HEK293 (cell line): ENCODE data around the gene SNX21.
A peak's percentile ranks its signal among the peaks of the same experiment; 100 is the strongest.

Experiments used
- CTCF ChIA-PET: fragments of 350-600 bp; formaldehyde crosslinking; extraction: SDS; loops from one replicate; lab custom pipeline; 2021; ENCODE audit warnings: antibody characterized with exemption; lab: Yijun Ruan, JAX
- POLR2A ChIA-PET: fragments of 300-600 bp; formaldehyde crosslinking; extraction: SDS; loops from one replicate; lab custom pipeline; 2020; ENCODE audit warnings: antibody characterized with exemption, inconsistent platforms; lab: Yijun Ruan, JAX
- H3K27ac ChIP-seq: fragments of 200-500 bp; sonication (Bioruptor generic); 2 replicates; pipeline ENCODE4 v1.5.1; 2014; ENCODE audit warnings: low read depth, low read length, control low read depth, inconsistent platforms; ENCODE audit errors: extremely low read depth
- H3K36me3 ChIP-seq, 2 experiments: fragments of 200-500 bp in 1 of 2; sonication (Bioruptor generic) in 1 of 2; 1 replicate in 1 of 2; 2 replicates in 1 of 2; pipeline ENCODE4 v1.5.1; 2014 to 2017; ENCODE audit warnings: inconsistent platforms in 2 of 2, low read length in 2 of 2; ENCODE audit not compliant: control insufficient read depth in 2 of 2, insufficient read depth in 1 of 2
- H3K4me1 ChIP-seq: fragments of 200-500 bp; sonication (Bioruptor generic); 2 replicates; pipeline ENCODE4 v1.5.1; 2014; ENCODE audit warnings: mild to moderate bottlenecking, low read length, inconsistent platforms; ENCODE audit not compliant: control insufficient read depth, insufficient read depth
- H3K4me3 ChIP-seq: 2 replicates; pipeline ENCODE4 v1.5.1; 2011; ENCODE audit warnings: low read depth, mild to moderate bottlenecking, control low read depth, low read length, moderate library complexity
- H3K9me3 ChIP-seq: fragments of 200-500 bp; sonication (Bioruptor generic); 2 replicates; pipeline ENCODE4 v1.5.1; 2014; ENCODE audit warnings: low read depth, low read length, inconsistent platforms; ENCODE audit not compliant: control insufficient read depth, insufficient read depth
- GLIS2 ChIP-seq: fragments of 450-650 bp; formaldehyde crosslinking; IDR thresholded peaks from 2 replicates; pipeline ENCODE4 v1.5.1; 2016; ENCODE audit warnings: missing biosample characterization, missing genetic modification characterization
- IKZF3 ChIP-seq: fragments of 450-650 bp; IDR thresholded peaks from 2 replicates; pipeline ENCODE4 v1.5.0; 2018; ENCODE audit warnings: missing biosample characterization, mild to moderate bottlenecking, missing genetic modification characterization, moderate library complexity
- KLF7 ChIP-seq: fragments of 450-650 bp; formaldehyde crosslinking; IDR thresholded peaks from 2 replicates; pipeline ENCODE4 v1.5.1; 2016; ENCODE audit warnings: missing biosample characterization, missing genetic modification characterization, borderline replicate concordance
- ZNF140 ChIP-seq: fragments of 450-650 bp; formaldehyde crosslinking; IDR thresholded peaks from 2 replicates; pipeline ENCODE4 v1.5.1; 2016; ENCODE audit warnings: missing biosample characterization, missing genetic modification characterization
- ZNF16 ChIP-seq: fragments of 450-650 bp; formaldehyde crosslinking; IDR thresholded peaks from 2 replicates; pipeline ENCODE4 v1.5.1; 2016; ENCODE audit warnings: low read depth, missing biosample characterization, missing genetic modification characterization
- ZNF2 ChIP-seq: fragments of 450-650 bp; formaldehyde crosslinking; IDR thresholded peaks from 2 replicates; pipeline ENCODE4 v1.5.1; 2016; ENCODE audit warnings: missing biosample characterization, missing genetic modification characterization
- ZNF558 ChIP-seq: fragments of 450-650 bp; formaldehyde crosslinking; IDR thresholded peaks from 2 replicates; pipeline ENCODE4 v1.5.1; 2016; ENCODE audit warnings: missing biosample characterization, missing genetic modification characterization
- ZNF610 ChIP-seq: fragments of 450-650 bp; formaldehyde crosslinking; IDR thresholded peaks from 2 replicates; pipeline ENCODE4 v1.5.1; 2016; ENCODE audit warnings: missing biosample characterization, missing genetic modification characterization, borderline replicate concordance
- ZNF623 ChIP-seq: fragments of 450-650 bp; formaldehyde crosslinking; IDR thresholded peaks from 2 replicates; pipeline ENCODE4 v1.5.1; 2016; ENCODE audit warnings: missing biosample characterization, missing genetic modification characterization
- ZNF629 ChIP-seq: fragments of 450-650 bp; formaldehyde crosslinking; IDR thresholded peaks from 2 replicates; pipeline ENCODE4 v1.5.1; 2017; ENCODE audit warnings: missing biosample characterization, missing genetic modification characterization
- ZNF707 ChIP-seq: fragments of 450-650 bp; formaldehyde crosslinking; IDR thresholded peaks from 2 replicates; pipeline ENCODE4 v1.5.1; 2016; ENCODE audit warnings: missing biosample characterization, missing genetic modification characterization
- ZNF747 ChIP-seq: fragments of 450-650 bp; formaldehyde crosslinking; IDR thresholded peaks from 2 replicates; pipeline ENCODE4 v1.5.1; 2016; ENCODE audit warnings: missing biosample characterization, missing genetic modification characterization
- ZNF768 ChIP-seq: fragments of 450-650 bp; formaldehyde crosslinking; IDR thresholded peaks from 2 replicates; pipeline ENCODE4 v1.5.1; 2018; ENCODE audit warnings: missing biosample characterization, mild to moderate bottlenecking, missing genetic modification characterization
- ZNF785 ChIP-seq: fragments of 450-650 bp; formaldehyde crosslinking; IDR thresholded peaks from 2 replicates; pipeline ENCODE4 v1.5.1; 2016; ENCODE audit warnings: missing biosample characterization, missing genetic modification characterization
- ZNF837 ChIP-seq: fragments of 450-650 bp; formaldehyde crosslinking; IDR thresholded peaks from 2 replicates; pipeline ENCODE4 v1.5.1; 2016; ENCODE audit warnings: missing biosample characterization, missing genetic modification characterization
- TF ChIP-seq, protein P1 (sequence below): fragments of 450-650 bp; formaldehyde crosslinking; IDR thresholded peaks from 2 replicates; pipeline ENCODE4 v1.5.1; 2016; ENCODE audit warnings: missing biosample characterization, missing genetic modification characterization
- TF ChIP-seq, protein P2 (sequence below): fragments of 450-650 bp; formaldehyde crosslinking; IDR thresholded peaks from 2 replicates; pipeline ENCODE4 v1.5.0; 2017; ENCODE audit warnings: missing biosample characterization, missing genetic modification characterization, borderline replicate concordance
- TF ChIP-seq, protein P3 (sequence below): fragments of 450-650 bp; formaldehyde crosslinking; IDR thresholded peaks from 2 replicates; pipeline ENCODE4 v1.5.1; 2016; ENCODE audit warnings: missing biosample characterization, missing genetic modification characterization
- TF ChIP-seq, protein P4 (sequence below): fragments of 450-650 bp; formaldehyde crosslinking; IDR thresholded peaks from 2 replicates; pipeline ENCODE4 v1.5.1; 2016; ENCODE audit warnings: missing biosample characterization, missing genetic modification characterization
- TF ChIP-seq, protein P5 (sequence below): fragments of 450-650 bp; formaldehyde crosslinking; IDR thresholded peaks from 2 replicates; pipeline ENCODE4 v1.5.1; 2016; ENCODE audit warnings: missing biosample characterization, missing genetic modification characterization
- TF ChIP-seq, protein P6 (sequence below): fragments of 450-650 bp; formaldehyde crosslinking; IDR thresholded peaks from 2 replicates; pipeline ENCODE4; 2016; ENCODE audit warnings: missing biosample characterization, missing genetic modification characterization

Gene SNX21

DNA sequence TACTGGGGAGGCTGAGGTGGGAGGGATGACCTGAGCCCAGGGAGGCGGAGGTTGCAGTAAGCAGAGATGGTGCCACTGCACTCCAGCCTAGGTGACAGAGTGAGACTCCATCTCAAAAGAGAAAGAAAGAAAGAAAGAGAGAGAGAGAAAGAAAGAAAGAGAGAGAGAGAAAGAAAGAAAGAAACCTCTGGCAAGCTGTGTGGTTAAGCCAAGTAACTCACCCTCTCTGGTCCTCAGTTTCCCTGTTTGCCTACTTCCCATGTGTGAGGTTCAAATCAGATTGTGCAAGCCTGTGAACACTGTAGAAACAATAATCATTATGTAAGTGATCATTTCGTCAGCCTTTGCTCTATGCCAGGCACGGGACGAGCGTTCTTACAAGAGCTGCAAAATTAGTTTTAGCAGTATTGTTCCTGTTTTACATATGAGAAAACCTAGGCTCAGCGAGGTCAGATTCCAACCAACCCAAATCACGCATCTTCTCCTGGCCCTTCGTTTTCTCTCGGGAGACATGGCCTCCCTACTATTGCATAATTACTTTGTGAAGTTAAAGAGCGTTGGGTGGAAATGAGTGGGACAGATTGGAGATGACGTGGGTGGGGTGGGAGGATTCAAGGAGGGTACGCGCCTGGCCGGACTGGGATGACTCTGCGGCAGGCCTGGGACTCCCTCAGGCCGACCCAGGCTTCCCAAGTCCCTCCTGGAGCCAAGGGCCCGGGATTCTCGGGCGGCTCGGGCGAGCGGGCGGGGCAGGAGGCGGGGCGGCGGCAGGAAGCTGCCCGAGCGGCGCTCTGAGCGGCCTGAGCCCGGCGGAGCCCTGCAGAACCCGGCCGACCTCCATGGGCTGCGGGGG, at the start of gene SNX21 (continued):
- TF ChIP-seq ZNF707 = no peak
- peak; percentile 97 for TF ChIP-seq IKZF3 (tag by site-specific recombination)
- TF ChIP-seq ZNF785 = no peak
- TF ChIP-seq ZNF629 = peak; percentile 59
- peak; percentile 43; the same call in 1 of the 2 replicates for TF ChIP-seq ZNF610
- TF ChIP-seq ZNF747 = no peak
- TF ChIP-seq ZNF837 = no peak
- no peak for TF ChIP-seq ZNF2 (tag by site-specific recombination)
- no peak for TF ChIP-seq ZNF558 (tag by site-specific recombination)
- TF ChIP-seq, protein P1, sequence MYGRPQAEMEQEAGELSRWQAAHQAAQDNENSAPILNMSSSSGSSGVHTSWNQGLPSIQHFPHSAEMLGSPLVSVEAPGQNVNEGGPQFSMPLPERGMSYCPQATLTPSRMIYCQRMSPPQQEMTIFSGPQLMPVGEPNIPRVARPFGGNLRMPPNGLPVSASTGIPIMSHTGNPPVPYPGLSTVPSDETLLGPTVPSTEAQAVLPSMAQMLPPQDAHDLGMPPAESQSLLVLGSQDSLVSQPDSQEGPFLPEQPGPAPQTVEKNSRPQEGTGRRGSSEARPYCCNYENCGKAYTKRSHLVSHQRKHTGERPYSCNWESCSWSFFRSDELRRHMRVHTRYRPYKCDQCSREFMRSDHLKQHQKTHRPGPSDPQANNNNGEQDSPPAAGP (tag by site-specific recombination) = peak; percentile 55; the same call in 1 of the 2 replicates

DNA sequence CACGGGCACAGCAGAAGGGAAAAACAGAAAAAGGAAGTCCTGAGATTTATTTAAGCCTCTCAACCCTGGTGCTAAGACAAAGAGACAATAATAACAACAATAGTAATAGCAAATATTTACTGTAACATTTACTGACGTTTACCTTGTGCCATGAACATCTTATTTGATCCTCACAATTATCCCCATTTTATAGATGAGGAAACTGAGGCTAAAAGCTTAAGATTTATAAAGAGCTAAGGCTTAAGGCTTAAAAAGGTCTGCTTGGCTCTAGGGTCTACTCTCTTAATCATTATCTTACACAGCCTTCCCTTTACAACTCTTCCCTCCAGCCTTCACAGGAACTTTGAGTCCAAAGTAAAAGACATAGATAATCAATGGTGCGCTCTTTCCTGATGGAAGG, 45.2 kb upstream of the SNX21 start:
- no peak overlapping the region for H3K27ac ChIP-seq
- CTCF ChIA-PET = interaction anchor here (0.6 kb wide), 2 partner anchors 18 to 195 kb away, joined by 3 to 4 read pairs; no protein-coding TSS in a partner anchor
- no peak overlapping the region for H3K4me3 ChIP-seq
- no peaks in the 10 kb centered on the region for H3K4me1 ChIP-seq
- POLR2A ChIA-PET = no interaction called here
- H3K9me3 ChIP-seq = no peaks in the 10 kb centered on the region
- H3K36me3 ChIP-seq = no peaks in the 10 kb centered on the region; a peak in 1 of 3 replicates
- TF ChIP-seq ZNF623 (tag by site-specific recombination) = no peak
- TF ChIP-seq, protein P2, sequence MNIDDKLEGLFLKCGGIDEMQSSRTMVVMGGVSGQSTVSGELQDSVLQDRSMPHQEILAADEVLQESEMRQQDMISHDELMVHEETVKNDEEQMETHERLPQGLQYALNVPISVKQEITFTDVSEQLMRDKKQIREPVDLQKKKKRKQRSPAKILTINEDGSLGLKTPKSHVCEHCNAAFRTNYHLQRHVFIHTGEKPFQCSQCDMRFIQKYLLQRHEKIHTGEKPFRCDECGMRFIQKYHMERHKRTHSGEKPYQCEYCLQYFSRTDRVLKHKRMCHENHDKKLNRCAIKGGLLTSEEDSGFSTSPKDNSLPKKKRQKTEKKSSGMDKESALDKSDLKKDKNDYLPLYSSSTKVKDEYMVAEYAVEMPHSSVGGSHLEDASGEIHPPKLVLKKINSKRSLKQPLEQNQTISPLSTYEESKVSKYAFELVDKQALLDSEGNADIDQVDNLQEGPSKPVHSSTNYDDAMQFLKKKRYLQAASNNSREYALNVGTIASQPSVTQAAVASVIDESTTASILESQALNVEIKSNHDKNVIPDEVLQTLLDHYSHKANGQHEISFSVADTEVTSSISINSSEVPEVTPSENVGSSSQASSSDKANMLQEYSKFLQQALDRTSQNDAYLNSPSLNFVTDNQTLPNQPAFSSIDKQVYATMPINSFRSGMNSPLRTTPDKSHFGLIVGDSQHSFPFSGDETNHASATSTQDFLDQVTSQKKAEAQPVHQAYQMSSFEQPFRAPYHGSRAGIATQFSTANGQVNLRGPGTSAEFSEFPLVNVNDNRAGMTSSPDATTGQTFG (tag by site-specific recombination) = no peak
- no peak for TF ChIP-seq ZNF140 (tag by site-specific recombination)
- TF ChIP-seq KLF7 (tag by site-specific recombination) = no peak
- TF ChIP-seq, protein P3, sequence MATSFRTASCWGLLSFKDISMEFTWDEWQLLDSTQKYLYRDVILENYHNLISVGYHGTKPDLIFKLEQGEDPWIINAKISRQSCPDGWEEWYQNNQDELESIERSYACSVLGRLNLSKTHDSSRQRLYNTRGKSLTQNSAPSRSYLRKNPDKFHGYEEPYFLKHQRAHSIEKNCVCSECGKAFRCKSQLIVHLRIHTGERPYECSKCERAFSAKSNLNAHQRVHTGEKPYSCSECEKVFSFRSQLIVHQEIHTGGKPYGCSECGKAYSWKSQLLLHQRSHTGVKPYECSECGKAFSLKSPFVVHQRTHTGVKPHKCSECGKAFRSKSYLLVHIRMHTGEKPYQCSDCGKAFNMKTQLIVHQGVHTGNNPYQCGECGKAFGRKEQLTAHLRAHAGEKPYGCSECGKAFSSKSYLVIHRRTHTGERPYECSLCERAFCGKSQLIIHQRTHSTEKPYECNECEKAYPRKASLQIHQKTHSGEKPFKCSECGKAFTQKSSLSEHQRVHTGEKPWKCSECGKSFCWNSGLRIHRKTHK (tag by site-specific recombination) = no peak
- TF ChIP-seq, protein P4, sequence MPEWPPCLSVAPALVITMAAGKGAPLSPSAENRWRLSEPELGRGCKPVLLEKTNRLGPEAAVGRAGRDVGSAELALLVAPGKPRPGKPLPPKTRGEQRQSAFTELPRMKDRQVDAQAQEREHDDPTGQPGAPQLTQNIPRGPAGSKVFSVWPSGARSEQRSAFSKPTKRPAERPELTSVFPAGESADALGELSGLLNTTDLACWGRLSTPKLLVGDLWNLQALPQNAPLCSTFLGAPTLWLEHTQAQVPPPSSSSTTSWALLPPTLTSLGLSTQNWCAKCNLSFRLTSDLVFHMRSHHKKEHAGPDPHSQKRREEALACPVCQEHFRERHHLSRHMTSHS (tag by site-specific recombination) = no peak
- TF ChIP-seq ZNF16 (tag by site-specific recombination) = no peak
- TF ChIP-seq, protein P5, sequence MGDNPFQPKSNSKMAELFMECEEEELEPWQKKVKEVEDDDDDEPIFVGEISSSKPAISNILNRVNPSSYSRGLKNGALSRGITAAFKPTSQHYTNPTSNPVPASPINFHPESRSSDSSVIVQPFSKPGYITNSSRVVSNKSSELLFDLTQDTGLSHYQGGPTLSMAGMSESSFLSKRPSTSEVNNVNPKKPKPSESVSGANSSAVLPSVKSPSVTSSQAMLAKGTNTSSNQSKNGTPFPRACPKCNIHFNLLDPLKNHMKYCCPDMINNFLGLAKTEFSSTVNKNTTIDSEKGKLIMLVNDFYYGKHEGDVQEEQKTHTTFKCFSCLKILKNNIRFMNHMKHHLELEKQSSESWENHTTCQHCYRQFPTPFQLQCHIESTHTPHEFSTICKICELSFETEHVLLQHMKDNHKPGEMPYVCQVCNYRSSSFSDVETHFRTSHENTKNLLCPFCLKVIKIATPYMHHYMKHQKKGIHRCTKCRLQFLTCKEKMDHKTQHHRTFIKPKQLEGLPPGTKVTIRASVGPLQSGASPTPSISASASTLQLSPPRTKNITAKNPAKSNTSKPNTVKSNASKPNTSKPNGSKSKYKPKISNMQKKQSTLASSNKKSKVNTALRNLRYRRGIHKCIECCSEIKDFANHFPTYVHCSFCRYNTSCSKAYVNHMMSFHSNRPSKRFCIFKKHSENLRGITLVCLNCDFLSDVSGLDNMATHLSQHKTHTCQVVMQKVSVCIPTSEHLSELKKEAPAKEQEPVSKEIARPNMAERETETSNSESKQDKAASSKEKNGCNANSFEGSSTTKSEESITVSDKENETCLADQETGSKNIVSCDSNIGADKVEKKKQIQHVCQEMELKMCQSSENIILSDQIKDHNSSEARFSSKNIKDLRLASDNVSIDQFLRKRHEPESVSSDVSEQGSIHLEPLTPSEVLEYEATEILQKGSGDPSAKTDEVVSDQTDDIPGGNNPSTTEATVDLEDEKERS = no peak
- TF ChIP-seq, protein P6, sequence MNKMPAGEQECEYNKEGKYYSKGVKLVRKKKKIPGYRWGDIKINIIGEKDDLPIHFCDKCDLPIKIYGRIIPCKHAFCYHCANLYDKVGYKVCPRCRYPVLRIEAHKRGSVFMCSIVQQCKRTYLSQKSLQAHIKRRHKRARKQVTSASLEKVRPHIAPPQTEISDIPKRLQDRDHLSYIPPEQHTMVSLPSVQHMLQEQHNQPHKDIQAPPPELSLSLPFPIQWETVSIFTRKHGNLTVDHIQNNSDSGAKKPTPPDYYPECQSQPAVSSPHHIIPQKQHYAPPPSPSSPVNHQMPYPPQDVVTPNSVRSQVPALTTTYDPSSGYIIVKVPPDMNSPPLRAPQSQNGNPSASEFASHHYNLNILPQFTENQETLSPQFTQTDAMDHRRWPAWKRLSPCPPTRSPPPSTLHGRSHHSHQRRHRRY (tag by site-specific recombination) = no peak
- TF ChIP-seq ZNF768 (tag by site-specific recombination) = no peak
- TF ChIP-seq GLIS2 (tag by site-specific recombination) = no peak
